ENCODE measurements around the gene CYP3A5.

DNA sequence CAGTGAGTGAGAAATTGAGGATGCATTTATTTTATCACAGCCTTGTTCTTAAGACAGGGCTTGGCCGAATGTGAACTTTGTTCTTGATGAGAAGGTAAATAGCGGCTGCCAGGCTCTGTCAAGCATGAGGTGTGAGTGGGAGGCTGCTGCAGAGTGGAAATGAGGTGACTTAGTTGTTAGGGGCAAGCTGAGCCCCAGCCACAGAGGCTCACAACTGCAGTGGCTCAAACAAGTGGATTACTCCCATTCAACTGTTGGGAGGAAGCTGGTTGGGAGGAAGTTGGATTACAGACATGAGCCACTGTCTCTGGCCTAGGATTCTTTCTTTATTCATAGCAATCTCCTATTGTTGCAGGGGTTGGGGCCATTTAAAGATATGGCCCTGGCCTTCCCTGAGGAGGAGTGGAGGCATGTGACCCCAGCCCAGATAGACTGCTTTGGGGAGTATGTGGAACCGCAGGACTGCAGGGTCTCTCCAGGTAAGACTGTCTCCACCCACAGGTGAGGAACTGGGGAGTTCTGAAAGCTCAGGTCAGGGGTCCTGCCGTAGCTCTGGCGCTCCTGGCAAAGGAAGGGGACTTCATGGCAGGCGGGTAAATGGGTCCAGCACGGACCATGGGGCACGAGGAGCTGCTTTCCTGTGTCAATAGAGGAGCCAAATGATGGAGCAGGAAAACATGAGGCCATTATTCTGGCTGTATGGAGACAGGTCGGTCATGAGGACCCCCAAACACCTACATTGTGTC, 55.9 kb downstream of the CYP3A5 start:
- TF ChIP-seq POLR2A (IDR thresholded peaks at IDR 0.05), result no peak
- TF ChIP-seq, protein P1, sequence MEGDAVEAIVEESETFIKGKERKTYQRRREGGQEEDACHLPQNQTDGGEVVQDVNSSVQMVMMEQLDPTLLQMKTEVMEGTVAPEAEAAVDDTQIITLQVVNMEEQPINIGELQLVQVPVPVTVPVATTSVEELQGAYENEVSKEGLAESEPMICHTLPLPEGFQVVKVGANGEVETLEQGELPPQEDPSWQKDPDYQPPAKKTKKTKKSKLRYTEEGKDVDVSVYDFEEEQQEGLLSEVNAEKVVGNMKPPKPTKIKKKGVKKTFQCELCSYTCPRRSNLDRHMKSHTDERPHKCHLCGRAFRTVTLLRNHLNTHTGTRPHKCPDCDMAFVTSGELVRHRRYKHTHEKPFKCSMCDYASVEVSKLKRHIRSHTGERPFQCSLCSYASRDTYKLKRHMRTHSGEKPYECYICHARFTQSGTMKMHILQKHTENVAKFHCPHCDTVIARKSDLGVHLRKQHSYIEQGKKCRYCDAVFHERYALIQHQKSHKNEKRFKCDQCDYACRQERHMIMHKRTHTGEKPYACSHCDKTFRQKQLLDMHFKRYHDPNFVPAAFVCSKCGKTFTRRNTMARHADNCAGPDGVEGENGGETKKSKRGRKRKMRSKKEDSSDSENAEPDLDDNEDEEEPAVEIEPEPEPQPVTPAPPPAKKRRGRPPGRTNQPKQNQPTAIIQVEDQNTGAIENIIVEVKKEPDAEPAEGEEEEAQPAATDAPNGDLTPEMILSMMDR (IDR thresholded peaks at IDR 0.05), result no peak
